Panc1 (cell line): ENCODE measurements around the gene ARFRP1. TPM values are rescaled to one million over a fixed set of nuclear protein-coding genes. Genes with fewer than 3 reads are reported as not detected.

ENCODE experiments used
- ATAC-seq: fragments of 200-7000 bp; cut with Tn5 transposase; 2 replicates; pipeline ENCODE4 v1.9.1; 2020; ENCODE audit warnings: mild to moderate bottlenecking, moderate library complexity
- BruUV-seq: library from RNA; stranded (reverse); fragments of 400-500 nt; replicated peaks from 2 replicates; lab custom pipeline; 2021; lab: Mats Ljungman, UMichigan
- CTCF ChIA-PET: fragments of 300-600 bp; sonication (Branson Sonifier 250); formaldehyde crosslinking; loops from one replicate; lab custom pipeline; 2022; ENCODE audit warnings: antibody characterized with exemption; lab: Charles Lee
- POLR2A ChIA-PET: fragments of 300-600 bp; sonication (Branson Sonifier 250); formaldehyde crosslinking; loops from one replicate; lab custom pipeline; 2022; ENCODE audit warnings: antibody characterized with exemption; lab: Charles Lee
- DNase-seq: peaks from one replicate; pipeline ENCODE4 v3.0.0-alpha.2; 2010; ENCODE audit warnings: low read depth, low spot score
- H3K27ac ChIP-seq: 2 replicates; pipeline ENCODE4 v1.5.1; 2011; ENCODE audit warnings: mild to moderate bottlenecking, low read length, inconsistent platforms
- H3K27me3 ChIP-seq: fragments of 200-500 bp; sonication (Bioruptor generic); 2 replicates; pipeline ENCODE4 v1.6.0; 2014; ENCODE audit warnings: low read length, inconsistent platforms; ENCODE audit not compliant: control insufficient read depth, insufficient read depth
- H3K36me3 ChIP-seq: fragments of 200-500 bp; sonication (Bioruptor generic); 2 replicates; pipeline ENCODE4 v1.5.1; 2014; ENCODE audit warnings: inconsistent platforms, mild to moderate bottlenecking, low read length, moderate library complexity; ENCODE audit not compliant: control insufficient read depth, insufficient read depth
- H3K4me1 ChIP-seq: 2 replicates; pipeline ENCODE4 v1.5.1; 2011; ENCODE audit warnings: inconsistent platforms, mild to moderate bottlenecking, low read length, moderate library complexity; ENCODE audit not compliant: control insufficient read depth, insufficient read depth
- H3K4me3 ChIP-seq, 2 experiments: 2 replicates each; pipeline ENCODE4 v1.5.1; 2011 to 2012; ENCODE audit warnings: low read depth in 2 of 2, low read length in 2 of 2, mild to moderate bottlenecking in 2 of 2, inconsistent platforms in 1 of 2, moderate library complexity in 1 of 2
- H3K9me3 ChIP-seq: fragments of 200-500 bp; sonication (Bioruptor generic); 2 replicates; pipeline ENCODE4 v1.5.1; 2014; ENCODE audit warnings: low read depth, mild to moderate bottlenecking, inconsistent platforms, low read length, moderate library complexity; ENCODE audit not compliant: control insufficient read depth, insufficient read depth
- CTCF ChIP-seq: fragments of 450-650 bp; IDR thresholded peaks from 2 replicates; pipeline ENCODE4 v1.5.1; 2017; ENCODE audit warnings: mild to moderate bottlenecking
- POLR2AphosphoS5 ChIP-seq: IDR thresholded peaks from 2 replicates; pipeline ENCODE4 v1.6.1; 2012; ENCODE audit warnings: mild to moderate bottlenecking, low read depth, low read length, moderate library complexity
- REST ChIP-seq, 2 experiments: IDR thresholded peaks; 2 replicates each; pipeline ENCODE4 v1.6.1; 2011 to 2012; ENCODE audit warnings: low read depth in 2 of 2, control low read depth in 1 of 2, low read length in 1 of 2, mild to moderate bottlenecking in 1 of 2, moderate library complexity in 1 of 2; ENCODE audit not compliant: insufficient read depth in 1 of 2
- SIN3A ChIP-seq: IDR thresholded peaks from 2 replicates; pipeline ENCODE4 v1.6.1; 2012; ENCODE audit warnings: low read depth, mild to moderate bottlenecking, low read length, moderate library complexity, borderline replicate concordance; ENCODE audit not compliant: insufficient read depth
- TCF7L2 ChIP-seq: IDR thresholded peaks from 2 replicates; pipeline ENCODE4 v1.6.1; 2011; ENCODE audit warnings: mild to moderate bottlenecking, low read depth, low read length, inconsistent platforms
- in situ Hi-C: cut with HindIII; loops from 2 replicates; pipeline ENCODE4 v1.10.0; 2016; ENCODE audit warnings: low sequenced_read_pairs, low pct_unique_long_range_greater_than_20kb
- intact Hi-C: fragments of 100-400 bp; cut with micrococcal nuclease; formaldehyde crosslinking; loops from one replicate; pipeline ENCODE4 v1.10.0; 2022; ENCODE audit not compliant: unreplicated experiment
- total RNA-seq: library from RNA; stranded (reverse); gene quantifications from one replicate; pipeline ENCODE4 v1.2.1, GENCODE V29; 2021; ENCODE audit not compliant: unreplicated experiment

Gene ARFRP1
- total RNA-seq, 1 experiment from 2014 or later = 57.9 TPM

- peak; percentile 26 for ATAC-seq
These were observed 49.0 kb downstream of the ARFRP1 start for GRCh38 chr20:63658749-63659187.

More at GRCh38 chr20:63658749-63659187, 49.0 kb downstream of the ARFRP1 start:
- CTCF ChIA-PET = interaction anchor here (0.9 kb wide), 1 partner anchor 17 kb away, joined by 6 read pairs; no protein-coding TSS in a partner anchor
- POLR2A ChIA-PET = interaction anchor here (0.6 kb wide), 1 partner anchor 18 kb away, joined by 3 read pairs; no protein-coding TSS in a partner anchor
- Histone ChIP-seq H3K4me1 (peaks cover 9% of the 10 kb centered on the region), H3K36me3 (peaks cover 3% of the 10 kb centered on the region; the same call in 1 of the 2 replicates), H3K27ac (peak overlapping the region; percentile 90), H3K27me3 (no peaks in the 10 kb centered on the region), H3K9me3 (no peaks in the 10 kb centered on the region), H3K4me3 (peak overlapping the region; percentile 92 to 95)
- no peak for TF ChIP-seq TCF7L2
- TF ChIP-seq REST (IDR thresholded peaks at IDR 0.05; ENCODE audit: insufficient read depth in 1 of 2, low read depth in 2 of 2, low read length in 1 of 2) = no peak
- no peak for TF ChIP-seq SIN3A
- no peak for TF ChIP-seq CTCF
- no peak for TF ChIP-seq POLR2AphosphoS5
- in situ Hi-C loops = no loop called here
- intact Hi-C loops = no loop called here
- BruUV-seq = no TSS peak
- no peak for DNase-seq
